Neural crest cell (in vitro differentiated cells): Measurements from ENCODE around the gene RNF43. TPM values are rescaled to one million over a fixed set of nuclear protein-coding genes. Genes with fewer than 3 reads are reported as not detected.

Experiments
- DNase-seq: peaks from one replicate; pipeline ENCODE4 v3.0.0; 2021; ENCODE audit warnings: low read depth, mixed read lengths, low spot score
- H3K27ac Mint-ChIP-seq: one replicate; pipeline ENCODE4 v1.8.0; 2021; ENCODE audit warnings: mild to moderate bottlenecking, mixed read lengths; ENCODE audit not compliant: unreplicated experiment
- H3K27me3 Mint-ChIP-seq: 2 replicates; pipeline ENCODE4 v1.8.0; 2021; ENCODE audit warnings: low read depth, mild to moderate bottlenecking, mixed read lengths
- H3K36me3 Mint-ChIP-seq: 2 replicates; pipeline ENCODE4 v1.8.0; 2021; ENCODE audit warnings: low read depth, mild to moderate bottlenecking, mixed read lengths
- H3K4me1 Mint-ChIP-seq: 2 replicates; pipeline ENCODE4 v1.8.0; 2021; ENCODE audit warnings: mixed read lengths
- H3K4me3 Mint-ChIP-seq: one replicate; pipeline ENCODE4 v1.8.0; 2021; ENCODE audit warnings: mild to moderate bottlenecking, mixed read lengths
- H3K9me3 Mint-ChIP-seq: 2 replicates; pipeline ENCODE4 v1.8.0; 2021; ENCODE audit warnings: mixed read lengths
- CTCF ChIP-seq: fragments of 200-600 bp; sonication (generic); conservative IDR thresholded peaks from 2 replicates; pipeline ENCODE4 v1.5.0; 2021; ENCODE audit warnings: antibody characterized with exemption, mild to moderate bottlenecking
- total RNA-seq: library from RNA; stranded (reverse); gene quantifications from 2 replicates; pipeline ENCODE4 v1.2.1, GENCODE V29; 2021

The RNF43 gene
- total RNA-seq, 1 donor from 2014 or later, result 2.0 TPM

- no peak overlapping the region for H3K4me3 Mint-ChIP-seq
- peaks cover 7% of the 10 kb centered on the region for H3K27me3 Mint-ChIP-seq
- no peak for DNase-seq
- no peak overlapping the region for H3K27ac Mint-ChIP-seq
- no peak for TF ChIP-seq CTCF
- H3K36me3 Mint-ChIP-seq, result no peaks in the 10 kb centered on the region
- H3K4me1 Mint-ChIP-seq, result peaks cover 7% of the 10 kb centered on the region
- no peaks in the 10 kb centered on the region for H3K9me3 Mint-ChIP-seq
Measured at GRCh38 chr17:58409432-58409831, 7.9 kb downstream of the RNF43 start.

- no peak for TF ChIP-seq CTCF
- no peaks in the 10 kb centered on the region for H3K9me3 Mint-ChIP-seq
- peak overlapping the region; percentile 85 for H3K27ac Mint-ChIP-seq
- peak overlapping the region; percentile 64 for H3K4me3 Mint-ChIP-seq
- no peaks in the 10 kb centered on the region for H3K27me3 Mint-ChIP-seq
- no peak for DNase-seq
- peaks cover 34% of the 10 kb centered on the region for H3K4me1 Mint-ChIP-seq
- no peaks in the 10 kb centered on the region for H3K36me3 Mint-ChIP-seq
Measured at GRCh38 chr17:58403311-58403710, 14.0 kb downstream of the RNF43 start.

- Mint-ChIP-seq H3K4me1 (peaks cover 34% of the 10 kb centered on the region), H3K27me3 (no peaks in the 10 kb centered on the region)
- no peak for DNase-seq
Measured at GRCh38 chr17:58402679-58403078, 14.7 kb downstream of the RNF43 start.

GRCh38 chr17:58402047-58402446 is 15.3 kb downstream of the RNF43 start:
- H3K27ac Mint-ChIP-seq, result no peak overlapping the region
- no peak for DNase-seq
- no peaks in the 10 kb centered on the region for H3K27me3 Mint-ChIP-seq
- H3K36me3 Mint-ChIP-seq, result no peaks in the 10 kb centered on the region
- no peak for TF ChIP-seq CTCF
- peaks cover 34% of the 10 kb centered on the region for H3K4me1 Mint-ChIP-seq
- H3K9me3 Mint-ChIP-seq, result no peaks in the 10 kb centered on the region
- no peak overlapping the region for H3K4me3 Mint-ChIP-seq

More at GRCh38 chr17:58402679-58403078, 14.7 kb downstream of the RNF43 start:
- Mint-ChIP-seq H3K36me3 (no peaks in the 10 kb centered on the region), H3K27ac (peak overlapping the region; percentile 69), H3K9me3 (no peaks in the 10 kb centered on the region), H3K4me3 (no peak overlapping the region)
- TF ChIP-seq CTCF, result no peak

GRCh38 chr17:58401287-58401686 is 16.0 kb downstream of the RNF43 start:
- no peak for DNase-seq
- Mint-ChIP-seq H3K9me3 (no peaks in the 10 kb centered on the region), H3K4me1 (peaks cover 36% of the 10 kb centered on the region), H3K36me3 (no peaks in the 10 kb centered on the region), H3K27me3 (no peaks in the 10 kb centered on the region), H3K27ac (no peak overlapping the region), H3K4me3 (no peak overlapping the region)
- TF ChIP-seq CTCF, result no peak

GRCh38 chr17:58400826-58401225 is 16.5 kb downstream of the RNF43 start:
- Mint-ChIP-seq H3K4me1 (peaks cover 39% of the 10 kb centered on the region), H3K4me3 (no peak overlapping the region), H3K27me3 (no peaks in the 10 kb centered on the region), H3K27ac (no peak overlapping the region), H3K36me3 (no peaks in the 10 kb centered on the region), H3K9me3 (no peaks in the 10 kb centered on the region)
- no peak for DNase-seq
- TF ChIP-seq CTCF, result no peak
